Ovary (tissue), 9 donors: ENCODE results near the gene SERPINH1. TPM values are rescaled to one million over a fixed set of nuclear protein-coding genes. Genes with fewer than 3 reads are reported as not detected.
"Not testable (repeated sequence)": the region's sequence is repeated elsewhere in the genome, so short reads cannot be mapped to it uniquely, and the experiment has no call there.

Experiments used
- DNase-seq, 5 donors: peaks; one replicate each; pipeline ENCODE4 v3.0.0-alpha.2; 2019 to 2020
- H3K27ac ChIP-seq, 2 donors: fragments of 200-600 bp; one replicate each; pipeline versions ENCODE4 v1.5.1 to v1.8.0; 2019 to 2022
- H3K27me3 ChIP-seq: fragments of 200-600 bp; one replicate; pipeline ENCODE4 v1.8.0; 2022
- H3K36me3 ChIP-seq: fragments of 200-600 bp; sonication (generic); one replicate; pipeline ENCODE4 v1.5.1; 2019
- H3K4me1 ChIP-seq: one replicate; pipeline ENCODE4 v1.8.1; 2013; ENCODE audit warnings: mild to moderate bottlenecking, moderate library complexity; ENCODE audit not compliant: insufficient read depth
- H3K4me3 ChIP-seq: fragments of 200-600 bp; sonication (generic); one replicate; pipeline ENCODE4 v1.5.1; 2017
- H3K9me3 ChIP-seq, 2 donors: fragments of 200-600 bp in 1 of 2; sonication (generic) in 1 of 2; one replicate each; pipeline versions ENCODE4 v1.5.1 to v1.8.1; 2013 to 2019; ENCODE audit warnings: mild to moderate bottlenecking in 1 of 2, moderate library complexity in 1 of 2
- EP300 ChIP-seq: sonication (generic); formaldehyde crosslinking; IDR thresholded peaks from one replicate; pipeline ENCODE4 v1.6.1; 2017; ENCODE audit warnings: antibody characterized with exemption
- POLR2A ChIP-seq: fragments of 450-650 bp; IDR thresholded peaks from one replicate; pipeline ENCODE4 v1.6.1; 2017; ENCODE audit warnings: antibody characterized with exemption, mild to moderate bottlenecking, moderate library complexity
- WGBS, 3 donors: extraction: QIAGEN DNeasy Blood & Tissue Kit in 1 of 3; methylation state at CpG; one replicate each; pipeline versions ENCODE4 v1.1.5 to v1.1.7; 2013 to 2017; 5-methylcytosine and 5-hydroxymethylcytosine counted together
- intact Hi-C, 4 donors: fragments of 100-400 bp; cut with DNase I; formaldehyde crosslinking; loops; one replicate each; pipeline versions ENCODE4 v1.11.0 to v1.15.1; 2022 to 2023
- polyA plus RNA-seq, 2 donors: library from polyadenylated mRNA; stranded (reverse); fragments of 200-250 nt in 1 of 2; fragments of 350-450 nt in 1 of 2; fragmentation: Illumina TruSeq in 1 of 2; extraction: RNeasy Lipid Tissue Mini Kit (QIAGEN cat#74804) in 1 of 2; gene quantifications; one replicate each; pipeline ENCODE4 v1.2.3, GENCODE V29; 2013 to 2014
- total RNA-seq, 7 donors: library from RNA; depleted of rRNA in 2 of 7; stranded (reverse); fragments of >200 nt in 2 of 7; fragmentation: NEBNext Ultra II Directional in 3 of 7; extraction: Animal tissue kit (Norgen Biotek cat#: 25700) in 3 of 7; gene quantifications; one replicate each; pipeline versions ENCODE4 v1.1.0 to v1.2.4, GENCODE V29; 2016 to 2023
- TF ChIP-seq, protein P1 (sequence below), 3 donors: fragments of 450-650 bp in 2 of 3; fragments of 200-600 bp in 1 of 3; IDR thresholded peaks; one replicate each; pipeline versions ENCODE4 v1.5.1 to v1.8.0; 2016 to 2022; ENCODE audit warnings: antibody characterized with exemption in 3 of 3, mild to moderate bottlenecking in 1 of 3
- donor health status: DM: no; HTN: no; CAD: no; lungs with moderate emphysema.
- donor health status: DM: no; HTN: no; CAD: no.
- donor health status: Bipolar disorder and iron deficiency.
- donor health status: DM: yes; HTN: yes; CAD: no.
- donor health status: DM: no; HTN: no; CAD: no.
- donor health status: DM: yes; HTN: yes; CAD: no.

The SERPINH1 gene
- total and polyA plus RNA-seq, 9 donors, result 122 to 289 (median 183) TPM

- peak overlapping the region; percentile 71 for H3K4me3 ChIP-seq
- H3K36me3 ChIP-seq, result no peaks in the 10 kb centered on the region
- peak overlapping the region; percentile 86 to 99 for H3K27ac ChIP-seq
- 1% methylated on average over 40 to 68 of the region's 68 CpGs for WGBS, 3 donors
- H3K9me3 ChIP-seq, result no peaks in the 10 kb centered on the region
- TF ChIP-seq POLR2A (peak; percentile 56), EP300 (no peak)
- TF ChIP-seq, protein P1, sequence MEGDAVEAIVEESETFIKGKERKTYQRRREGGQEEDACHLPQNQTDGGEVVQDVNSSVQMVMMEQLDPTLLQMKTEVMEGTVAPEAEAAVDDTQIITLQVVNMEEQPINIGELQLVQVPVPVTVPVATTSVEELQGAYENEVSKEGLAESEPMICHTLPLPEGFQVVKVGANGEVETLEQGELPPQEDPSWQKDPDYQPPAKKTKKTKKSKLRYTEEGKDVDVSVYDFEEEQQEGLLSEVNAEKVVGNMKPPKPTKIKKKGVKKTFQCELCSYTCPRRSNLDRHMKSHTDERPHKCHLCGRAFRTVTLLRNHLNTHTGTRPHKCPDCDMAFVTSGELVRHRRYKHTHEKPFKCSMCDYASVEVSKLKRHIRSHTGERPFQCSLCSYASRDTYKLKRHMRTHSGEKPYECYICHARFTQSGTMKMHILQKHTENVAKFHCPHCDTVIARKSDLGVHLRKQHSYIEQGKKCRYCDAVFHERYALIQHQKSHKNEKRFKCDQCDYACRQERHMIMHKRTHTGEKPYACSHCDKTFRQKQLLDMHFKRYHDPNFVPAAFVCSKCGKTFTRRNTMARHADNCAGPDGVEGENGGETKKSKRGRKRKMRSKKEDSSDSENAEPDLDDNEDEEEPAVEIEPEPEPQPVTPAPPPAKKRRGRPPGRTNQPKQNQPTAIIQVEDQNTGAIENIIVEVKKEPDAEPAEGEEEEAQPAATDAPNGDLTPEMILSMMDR (IDR thresholded peaks at IDR 0.05), result peak; percentile 56 to 77 (median 60)
- intact Hi-C loops, result loop anchor here in 2 of 4 donors (5.0 kb wide), 1 partner anchor 36 kb away; no protein-coding TSS in a partner anchor
- DNase-seq, result peak; percentile 76 to 89 (median 82)
- no peaks in the 10 kb centered on the region for H3K27me3 ChIP-seq
- H3K4me1 ChIP-seq, result peaks cover 1% of the 10 kb centered on the region
Measured at GRCh38 chr11:75582895-75583717, 21.1 kb downstream of the SERPINH1 start.

- Histone ChIP-seq H3K9me3 (no peaks in the 10 kb centered on the region), H3K27ac (peak overlapping the region; percentile 86 to 99), H3K4me3 (peak overlapping the region; percentile 71), H3K27me3 (no peaks in the 10 kb centered on the region), H3K36me3 (no peaks in the 10 kb centered on the region), H3K4me1 (peaks cover 1% of the 10 kb centered on the region)
- peak; percentile 82 to 84 (median 83) for DNase-seq
- intact Hi-C loops, result loop anchor here in 2 of 4 donors (5.0 kb wide), 1 partner anchor 37 kb away; no protein-coding TSS in a partner anchor
- TF ChIP-seq, protein P1 (IDR thresholded peaks at IDR 0.05), result no peak
- TF ChIP-seq POLR2A, result peak; percentile 13
- WGBS, 3 donors, result 10 to 15% (median 14%) methylated on average over 37 to 42 of the region's 42 CpGs
Measured at GRCh38 chr11:75583718-75584658, 21.9 kb downstream of the SERPINH1 start.

GRCh38 chr11:75584659-75585292 is 22.7 kb downstream of the SERPINH1 start:
- 58 to 78% (median 62%) methylated on average over 12 of the region's 12 CpGs for WGBS, 3 donors
- not testable (repeated sequence) for DNase-seq, H3K4me1 ChIP-seq, H3K4me3 ChIP-seq, H3K36me3 ChIP-seq, H3K27me3 ChIP-seq, H3K9me3 ChIP-seq
- H3K27ac ChIP-seq, result peak overlapping the region; percentile 86 to 99
- intact Hi-C loops, result loop anchor here in 2 of 4 donors (5.0 kb wide), 1 partner anchor 37 kb away; no protein-coding TSS in a partner anchor

GRCh38 chr11:75585293-75585670 is 23.2 kb downstream of the SERPINH1 start:
- 90 to 93% (median 91%) methylated on average over 8 of the region's 8 CpGs for WGBS, 3 donors
- no peaks in the 10 kb centered on the region for H3K27me3 ChIP-seq
- peaks cover 1% of the 10 kb centered on the region for H3K4me1 ChIP-seq
- no peak for DNase-seq
- TF ChIP-seq EP300, result no peak
- TF ChIP-seq, protein P1 (IDR thresholded peaks at IDR 0.05), result no peak
- no peak for TF ChIP-seq POLR2A
- H3K9me3 ChIP-seq, result no peaks in the 10 kb centered on the region
- no peak overlapping the region for H3K27ac ChIP-seq
- H3K36me3 ChIP-seq, result no peaks in the 10 kb centered on the region
- H3K4me3 ChIP-seq, result no peak overlapping the region
- intact Hi-C loops, result no loop called here
